SH-SY5Y (cell line): ENCODE data around the gene HOXA3.

Experiments
- GATA2 ChIP-seq: IDR thresholded peaks from 2 replicates; pipeline ENCODE4 v1.6.1; 2011; ENCODE audit warnings: mild to moderate bottlenecking, low read depth, low read length
- GATA3 ChIP-seq: IDR thresholded peaks from 2 replicates; pipeline ENCODE4 v1.6.1; 2011; ENCODE audit warnings: low read depth, mild to moderate bottlenecking, low read length, moderate library complexity

The HOXA3 gene

GRCh38 chr7:27176962-27177794, 24.8 kb upstream of the HOXA3 start:
- no peak for TF ChIP-seq GATA2
- no peak for TF ChIP-seq GATA3

- TF ChIP-seq GATA3 (no peak), GATA2 (no peak)
Measured at GRCh38 chr7:27176524-27176845, 24.1 kb upstream of the HOXA3 start.

- no peak for TF ChIP-seq GATA2
- TF ChIP-seq GATA3: no peak
Measured at GRCh38 chr7:27175626-27176523, 23.5 kb upstream of the HOXA3 start.

GRCh38 chr7:27174874-27175625, 22.7 kb upstream of the HOXA3 start:
- TF ChIP-seq GATA3 (no peak), GATA2 (no peak)

GRCh38 chr7:27173956-27174873, 21.8 kb upstream of the HOXA3 start, which contains the start of gene HOXA10:
Gene HOXA10 (minus strand): TSS chr7:27174320. CDS start chr7:27174306, 14 bp downstream.
- TF ChIP-seq GATA3 (no peak), GATA2 (no peak)

GRCh38 chr7:27173511-27173955, 21.1 kb upstream of the HOXA3 start:
- no peak for TF ChIP-seq GATA2
- no peak for TF ChIP-seq GATA3

- no peak for TF ChIP-seq GATA2
- TF ChIP-seq GATA3: no peak
Measured at GRCh38 chr7:27172823-27173510, 20.6 kb upstream of the HOXA3 start.

- no peak for TF ChIP-seq GATA2
- TF ChIP-seq GATA3: no peak
Measured at GRCh38 chr7:27172315-27172774, 20.0 kb upstream of the HOXA3 start.

- TF ChIP-seq GATA3 (no peak), GATA2 (no peak)
Measured at GRCh38 chr7:27171637-27172314, 19.4 kb upstream of the HOXA3 start.

GRCh38 chr7:27171325-27171636, 18.9 kb upstream of the HOXA3 start:
- TF ChIP-seq GATA2 (no peak), GATA3 (no peak)

- TF ChIP-seq GATA3: no peak
- no peak for TF ChIP-seq GATA2
Measured at GRCh38 chr7:27170426-27171324, 18.3 kb upstream of the HOXA3 start.
